ENCODE data around the gene CLK1. TPM values are rescaled to one million over a fixed set of nuclear protein-coding genes. Genes with fewer than 3 reads are reported as not detected.

The CLK1 gene
- total and polyA plus RNA-seq, 2 of the 13 experiments (the other 11 are each of a cell fraction or from before 2014, with no cell fraction given) = 66.6 to 101 TPM

GRCh38 chr2:200878289-200878880, 13.9 kb upstream of the CLK1 start:
- Histone ChIP-seq H3K9me3 (ENCODE audit: low read length) (no peaks in the 10 kb centered on the region), H3K4me2 (ENCODE audit: low read depth, low read length) (no peak overlapping the region), H3K27me3 (ENCODE audit: control insufficient read depth in 1 of 2, insufficient read depth in 2 of 2, low read length in 2 of 2) (no peaks in the 10 kb centered on the region; a peak in 1 of 5 replicates), H3K36me3 (replicated peaks in 1 of 2; ENCODE audit: control insufficient read depth in 1 of 2, insufficient read depth in 2 of 2, low read length in 2 of 2) (peaks cover 17 to 74% of the 10 kb centered on the region in 2 experiments), H3K9ac (ENCODE audit: insufficient read depth, low read depth, low read length) (no peak overlapping the region), H2AFZ (ENCODE audit: low read length) (no peak overlapping the region), H3K27ac (ENCODE audit: extremely low read length, insufficient read depth, low read length) (no peak overlapping the region), H3K79me2 (ENCODE audit: insufficient read depth, low read length) (no peaks in the 10 kb centered on the region), H3K4me1 (ENCODE audit: insufficient read depth, low read length) (peaks cover 27% of the 10 kb centered on the region), H4K20me1 (ENCODE audit: insufficient read depth, low read length) (no peaks in the 10 kb centered on the region), H3K4me3 (replicated peaks in 1 of 3; ENCODE audit: insufficient read depth in 1 of 3, low read depth in 2 of 3, low read length in 3 of 3) (no peak overlapping the region)
- 90% methylated on average over 2 of the region's 2 CpGs for WGBS (ENCODE audit: low lambda C conversion rate)
- no TSS peak for BruUV-seq (replicated peaks)
- ATAC-seq = peak; percentile 56
- intact Hi-C loops (cut with micrococcal nuclease; ENCODE audit: unreplicated experiment) (no loop called here), in situ Hi-C loops (cut with HindIII; ENCODE audit: extremely low pct_ligation_motif_present, low pct_unique_long_range_greater_than_20kb) (no loop called here)
- POLR2A ChIA-PET = interaction anchor here (0.7 to 1.5 kb wide), 6 partner anchors 11 to 238 kb away, joined by 3 to 12 read pairs (median 4); partner anchors contain the start of genes CFLAR, CLK1, NIF3L1 and PPIL3
- CTCF ChIA-PET (ENCODE audit: low intra/inter-chr PET ratio, low total read pairs) = no interaction called here
- FAIRE-seq = no peak
- no peak for DNase-seq (ENCODE audit: low spot score)
- TF ChIP-seq NR2F6 (IDR thresholded peaks at IDR 0.05) (peak; percentile 69; the same call in 1 of the 2 replicates), NR2F6 (CRISPR knock-in tag; IDR thresholded peaks at IDR 0.05) (peak; percentile 76; the same call in 1 of the 2 replicates), REL (CRISPR knock-in tag; conservative IDR thresholded peaks at IDR 0.05) (no peak), ZNF274 (CRISPR knock-in tag; IDR thresholded peaks at IDR 0.05) (no peak), HNF4G (IDR thresholded peaks at IDR 0.05; ENCODE audit: borderline replicate concordance, low read depth, low read length) (no peak), HNF4G (CRISPR knock-in tag; IDR thresholded peaks at IDR 0.05; ENCODE audit: borderline replicate concordance, low read depth) (no peak), TP53 (CRISPR knock-in tag; conservative IDR thresholded peaks at IDR 0.05) (no peak), ZNF670 (CRISPR knock-in tag; IDR thresholded peaks at IDR 0.05; ENCODE audit: borderline replicate concordance) (no peak), SALL1 (CRISPR knock-in tag; IDR thresholded peaks at IDR 0.05) (peak; percentile 24; the same call in 1 of the 2 replicates), ZNF646 (CRISPR knock-in tag; IDR thresholded peaks at IDR 0.05) (no peak), ERF (CRISPR knock-in tag; IDR thresholded peaks at IDR 0.05) (no peak), CREB1 (IDR thresholded peaks at IDR 0.05) (no peak), CREB1 (CRISPR knock-in tag; IDR thresholded peaks at IDR 0.05) (no peak), ZNF543 (CRISPR knock-in tag; IDR thresholded peaks at IDR 0.05) (no peak), NR2F1 (CRISPR knock-in tag; IDR thresholded peaks at IDR 0.05) (peak in 1 of 2 experiments; percentile 64; a peak in 2 of 4 replicates), ZNF251 (CRISPR knock-in tag; IDR thresholded peaks at IDR 0.05) (no peak), NR2C2 (CRISPR knock-in tag; IDR thresholded peaks at IDR 0.05; ENCODE audit: borderline replicate concordance) (peak; percentile 84), ZBTB37 (CRISPR knock-in tag; IDR thresholded peaks at IDR 0.05) (no peak)
